BLaER1 (cell line): ENCODE data around the gene KCNB1.

Experiments
- H3K27ac ChIP-seq: shearing (Covaris generic); formaldehyde crosslinking; 2 replicates; pipeline ENCODE4 v1.8.1; 2022
- H3K27me3 ChIP-seq: shearing (Covaris generic); formaldehyde crosslinking; 2 replicates; pipeline ENCODE4 v1.8.1; 2022
- H3K36me3 ChIP-seq: shearing (Covaris generic); formaldehyde crosslinking; 2 replicates; pipeline ENCODE4 v1.8.1; 2022
- H3K4me1 ChIP-seq: shearing (Covaris generic); formaldehyde crosslinking; 2 replicates; pipeline ENCODE4 v1.8.1; 2022
- H3K4me2 ChIP-seq: shearing (Covaris generic); formaldehyde crosslinking; 2 replicates; pipeline ENCODE4 v1.8.1; 2022
- H3K4me3 ChIP-seq: shearing (Covaris generic); formaldehyde crosslinking; 2 replicates; pipeline ENCODE4 v1.8.1; 2022
- H3K9ac ChIP-seq: shearing (Covaris generic); formaldehyde crosslinking; 2 replicates; pipeline ENCODE4 v1.8.1; 2022
- H3K9me3 ChIP-seq: shearing (Covaris generic); formaldehyde crosslinking; 2 replicates; pipeline ENCODE4 v1.8.1; 2022
- H4K20me1 ChIP-seq: shearing (Covaris generic); formaldehyde crosslinking; 2 replicates; pipeline ENCODE4 v1.8.1; 2022
- Cebpa-rat ChIP-seq: shearing (Covaris generic); IDR thresholded peaks from 2 replicates; pipeline ENCODE4 v1.8.1; 2022

KCNB1 gene

DNA sequence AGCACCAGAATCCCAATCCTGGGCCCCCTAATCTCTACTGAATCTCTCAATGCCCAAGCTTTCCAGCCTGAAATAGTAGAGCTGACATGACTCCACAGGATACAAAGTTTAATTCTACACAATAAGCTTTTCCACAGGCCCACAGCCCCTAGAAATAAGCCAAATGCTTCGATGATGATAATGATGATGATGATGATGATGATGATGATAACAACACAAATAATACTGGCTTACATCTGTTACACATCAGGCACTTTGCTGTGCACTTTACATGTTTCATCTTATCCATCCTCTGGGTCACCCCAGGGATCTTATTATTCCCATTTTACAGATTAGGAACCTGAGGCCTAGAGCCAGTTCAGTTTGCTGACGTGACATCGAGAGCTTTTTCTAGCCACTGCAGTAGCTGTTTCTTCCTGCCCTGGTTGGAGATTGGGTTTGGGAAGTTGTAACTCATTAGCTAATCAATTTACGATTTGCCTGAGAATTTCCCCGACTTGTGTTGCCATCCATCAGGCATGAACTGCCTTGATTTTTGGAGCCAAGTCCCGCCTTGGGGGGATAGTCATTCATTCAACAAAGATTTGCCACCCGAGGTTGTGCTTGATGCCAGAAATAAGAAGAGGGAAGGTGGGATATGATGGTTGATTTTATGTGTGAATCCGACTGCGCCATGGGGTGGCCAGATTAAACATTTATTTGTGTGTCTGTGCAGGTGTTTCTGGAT lies 20.4 kb downstream of the KCNB1 start:
- no peak for TF ChIP-seq Cebpa-rat
- no peaks in the 10 kb centered on the region for H3K36me3 ChIP-seq
- no peak overlapping the region for H3K4me2 ChIP-seq
- no peaks in the 10 kb centered on the region for H3K4me1 ChIP-seq
- no peaks in the 10 kb centered on the region for H4K20me1 ChIP-seq
- no peak overlapping the region for H3K9ac ChIP-seq
- H3K9me3 ChIP-seq = no peaks in the 10 kb centered on the region
- no peaks in the 10 kb centered on the region for H3K27me3 ChIP-seq
- H3K4me3 ChIP-seq = no peak overlapping the region
- H3K27ac ChIP-seq = no peak overlapping the region

DNA sequence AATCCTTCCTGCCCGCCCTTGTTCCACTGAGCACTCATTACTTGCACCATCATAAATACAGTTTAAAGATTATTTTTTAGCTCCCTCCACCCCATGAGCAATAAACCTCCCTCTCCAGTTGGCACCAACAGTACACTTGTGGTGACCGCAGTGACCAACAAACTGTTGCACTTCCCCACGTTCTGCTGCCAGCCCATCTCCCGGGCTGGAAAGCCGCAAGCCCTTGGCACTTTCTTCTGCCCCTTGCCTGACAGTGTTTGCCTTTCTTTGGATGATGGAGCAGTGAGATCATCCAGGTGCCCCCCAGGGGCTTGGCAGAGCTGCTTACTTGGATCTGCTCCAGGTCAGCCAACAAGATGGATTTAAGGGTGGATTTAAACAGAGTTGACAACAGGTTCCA lies 21.6 kb downstream of the KCNB1 start:
- H3K27me3 ChIP-seq = no peaks in the 10 kb centered on the region

DNA sequence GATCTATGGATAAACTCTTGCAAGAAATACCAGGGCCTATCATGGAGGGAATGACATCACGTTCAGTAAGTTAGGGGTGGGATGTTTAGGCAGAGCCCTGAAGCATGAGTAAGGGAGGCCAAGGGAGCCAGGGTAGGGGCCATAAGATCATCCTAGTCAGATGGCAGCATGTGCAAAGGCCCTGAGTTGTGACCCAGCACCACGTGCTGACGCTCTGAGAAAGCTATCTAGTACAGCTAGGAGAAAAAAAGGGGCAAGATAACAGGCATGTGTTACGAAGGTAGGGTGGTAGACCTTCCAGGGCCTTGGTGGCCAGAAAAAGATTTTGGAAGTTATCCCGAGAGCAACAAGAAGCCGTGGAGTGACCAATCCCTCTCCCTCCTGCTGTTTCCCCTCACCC lies 22.3 kb downstream of the KCNB1 start:
- Histone ChIP-seq H3K27me3 (no peaks in the 10 kb centered on the region), H3K4me2 (no peak overlapping the region), H4K20me1 (no peaks in the 10 kb centered on the region), H3K9ac (no peak overlapping the region), H3K4me1 (no peaks in the 10 kb centered on the region), H3K36me3 (no peaks in the 10 kb centered on the region), H3K9me3 (no peaks in the 10 kb centered on the region), H3K4me3 (no peak overlapping the region), H3K27ac (no peak overlapping the region)
- TF ChIP-seq Cebpa-rat = no peak

More for the DNA sequence above, 21.6 kb downstream of the KCNB1 start:
- Histone ChIP-seq H3K9me3 (no peaks in the 10 kb centered on the region), H3K4me2 (no peak overlapping the region), H3K27ac (no peak overlapping the region), H3K36me3 (no peaks in the 10 kb centered on the region), H3K4me1 (no peaks in the 10 kb centered on the region), H4K20me1 (no peaks in the 10 kb centered on the region), H3K4me3 (no peak overlapping the region), H3K9ac (no peak overlapping the region)
- no peak for TF ChIP-seq Cebpa-rat

- Histone ChIP-seq H4K20me1 (no peaks in the 10 kb centered on the region), H3K36me3 (no peaks in the 10 kb centered on the region), H3K27me3 (no peaks in the 10 kb centered on the region), H3K27ac (no peak overlapping the region), H3K9ac (no peak overlapping the region), H3K4me1 (no peaks in the 10 kb centered on the region), H3K4me3 (no peak overlapping the region), H3K9me3 (no peaks in the 10 kb centered on the region), H3K4me2 (no peak overlapping the region)
- TF ChIP-seq Cebpa-rat = no peak
Observed at GRCh38 chr20:49459684-49460083, 22.8 kb downstream of the KCNB1 start.

GRCh38 chr20:49457444-49457843 lies 25.0 kb downstream of the KCNB1 start:
- TF ChIP-seq Cebpa-rat = no peak
- H3K4me1 ChIP-seq = no peaks in the 10 kb centered on the region
- H3K27ac ChIP-seq = no peak overlapping the region
- no peaks in the 10 kb centered on the region for H4K20me1 ChIP-seq
- H3K27me3 ChIP-seq = no peaks in the 10 kb centered on the region
- H3K4me3 ChIP-seq = no peak overlapping the region
- H3K36me3 ChIP-seq = no peaks in the 10 kb centered on the region
- H3K9me3 ChIP-seq = no peaks in the 10 kb centered on the region
- no peak overlapping the region for H3K9ac ChIP-seq
- no peak overlapping the region for H3K4me2 ChIP-seq

DNA sequence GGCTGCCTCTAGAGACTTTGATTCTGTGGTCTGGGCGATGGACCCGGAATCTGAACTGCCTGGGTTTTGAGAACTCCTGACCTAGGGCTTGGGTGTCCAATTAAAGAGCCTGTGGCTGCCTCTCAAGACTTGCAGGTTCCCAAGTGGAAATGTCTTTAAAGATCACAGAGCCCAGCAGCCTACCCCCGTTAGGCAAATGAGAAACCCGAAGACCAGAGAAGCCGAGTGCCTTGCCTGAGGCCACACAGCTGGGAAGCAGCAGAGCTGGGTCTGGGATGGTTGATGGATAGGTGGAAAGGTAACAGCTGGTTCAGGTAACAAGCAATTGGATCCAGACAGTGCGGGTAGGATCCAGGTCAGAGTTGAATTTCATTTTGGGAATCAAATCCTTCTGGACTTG lies 25.8 kb downstream of the KCNB1 start:
- H4K20me1 ChIP-seq = no peaks in the 10 kb centered on the region
- no peak overlapping the region for H3K4me3 ChIP-seq
- no peak overlapping the region for H3K27ac ChIP-seq
- H3K4me2 ChIP-seq = no peak overlapping the region
- no peaks in the 10 kb centered on the region for H3K36me3 ChIP-seq
- no peaks in the 10 kb centered on the region for H3K4me1 ChIP-seq
- no peak for TF ChIP-seq Cebpa-rat
- H3K27me3 ChIP-seq = no peaks in the 10 kb centered on the region
- no peaks in the 10 kb centered on the region for H3K9me3 ChIP-seq
- H3K9ac ChIP-seq = no peak overlapping the region

- H3K27ac ChIP-seq = no peak overlapping the region
- no peak for TF ChIP-seq Cebpa-rat
- H3K27me3 ChIP-seq = no peaks in the 10 kb centered on the region
- H3K4me2 ChIP-seq = no peak overlapping the region
- H3K4me3 ChIP-seq = no peak overlapping the region
- no peaks in the 10 kb centered on the region for H3K9me3 ChIP-seq
- no peak overlapping the region for H3K9ac ChIP-seq
- no peaks in the 10 kb centered on the region for H3K4me1 ChIP-seq
- H3K36me3 ChIP-seq = no peaks in the 10 kb centered on the region
- no peaks in the 10 kb centered on the region for H4K20me1 ChIP-seq
Observed at GRCh38 chr20:49455691-49456090, 26.8 kb downstream of the KCNB1 start.

- H3K4me1 ChIP-seq = no peaks in the 10 kb centered on the region
- no peaks in the 10 kb centered on the region for H3K9me3 ChIP-seq
- TF ChIP-seq Cebpa-rat = no peak
- H3K27ac ChIP-seq = no peak overlapping the region
- no peaks in the 10 kb centered on the region for H3K27me3 ChIP-seq
- no peak overlapping the region for H3K4me3 ChIP-seq
- no peak overlapping the region for H3K4me2 ChIP-seq
- no peaks in the 10 kb centered on the region for H3K36me3 ChIP-seq
- H4K20me1 ChIP-seq = no peaks in the 10 kb centered on the region
- no peak overlapping the region for H3K9ac ChIP-seq
Observed at GRCh38 chr20:49452011-49452482, 30.4 kb downstream of the KCNB1 start.

DNA sequence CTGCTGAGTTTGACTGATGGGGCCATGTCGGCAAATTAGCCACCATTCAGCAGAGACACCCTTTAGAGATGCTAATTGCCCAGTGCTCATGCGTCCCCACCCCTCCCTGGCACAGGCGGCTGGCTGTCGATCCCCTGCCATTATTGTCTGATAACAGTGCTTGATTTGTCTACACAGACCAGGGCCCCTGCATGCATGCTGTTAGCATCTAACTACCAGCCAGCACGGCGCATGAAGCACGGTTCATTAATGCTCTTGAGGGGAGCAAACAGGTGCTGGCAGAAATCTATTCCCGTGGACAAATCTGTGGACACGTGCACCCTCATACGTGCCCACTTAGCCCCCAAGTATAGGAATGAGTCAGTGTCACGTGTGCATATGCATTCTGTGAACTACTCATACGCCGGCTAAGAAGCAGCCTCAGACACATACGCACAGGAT lies 32.2 kb downstream of the KCNB1 start:
- H4K20me1 ChIP-seq = no peaks in the 10 kb centered on the region
- no peak for TF ChIP-seq Cebpa-rat
- H3K27ac ChIP-seq = no peak overlapping the region
- no peaks in the 10 kb centered on the region for H3K36me3 ChIP-seq
- no peak overlapping the region for H3K9ac ChIP-seq
- no peaks in the 10 kb centered on the region for H3K4me1 ChIP-seq
- no peak overlapping the region for H3K4me2 ChIP-seq
- no peak overlapping the region for H3K4me3 ChIP-seq
- no peaks in the 10 kb centered on the region for H3K27me3 ChIP-seq
- no peaks in the 10 kb centered on the region for H3K9me3 ChIP-seq

DNA sequence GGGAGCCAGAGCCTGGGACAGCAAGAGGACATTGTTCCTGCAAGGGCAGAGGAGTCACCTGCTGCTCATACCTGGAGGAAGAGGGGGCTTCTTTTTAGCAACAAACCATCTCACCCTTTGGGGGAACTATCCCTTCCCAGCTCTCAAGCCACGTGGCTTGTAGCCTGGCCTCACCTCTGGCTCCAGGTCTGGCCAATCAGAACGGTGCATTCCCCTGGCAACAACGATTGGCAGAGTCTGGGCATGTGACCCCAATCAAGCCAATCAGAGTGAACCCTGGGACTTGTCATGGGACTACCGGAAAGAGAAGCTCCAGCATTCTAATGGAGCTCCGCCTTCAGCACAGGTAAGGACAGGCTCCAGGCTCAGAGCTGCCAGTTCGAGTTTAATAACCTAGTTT lies 33.6 kb downstream of the KCNB1 start:
- TF ChIP-seq Cebpa-rat = no peak
- H3K4me2 ChIP-seq = no peak overlapping the region

More for the DNA sequence above, 33.6 kb downstream of the KCNB1 start:
- Histone ChIP-seq H3K4me1 (no peaks in the 10 kb centered on the region), H3K9me3 (no peaks in the 10 kb centered on the region), H3K4me3 (no peak overlapping the region), H3K27me3 (no peaks in the 10 kb centered on the region), H4K20me1 (no peaks in the 10 kb centered on the region), H3K36me3 (no peaks in the 10 kb centered on the region), H3K27ac (no peak overlapping the region), H3K9ac (no peak overlapping the region)
